Astrocyte (in vitro differentiated cells and primary cell): ENCODE measurements around the gene UQCRFS1. TPM values are rescaled to one million over a fixed set of nuclear protein-coding genes. Genes with fewer than 3 reads are reported as not detected.
A peak's percentile ranks its signal among the peaks of the same experiment; 100 is the strongest.
"Not testable (repeated sequence)": the region's sequence is repeated elsewhere in the genome, so short reads cannot be mapped to it uniquely, and the experiment has no call there.

Experiments used
- DNase-seq: peaks from one replicate; pipeline ENCODE4 v3.0.0-alpha.2; 2010; ENCODE audit warnings: low read depth
- FAIRE-seq: peaks from 2 replicates; lab custom pipeline; 2011; peaks lifted over from hg19 to GRCh38; lab: Jason Lieb, UNC
- H2AFZ ChIP-seq: 2 replicates; pipeline ENCODE4 v1.6.0; 2012; ENCODE audit warnings: low read depth, low read length, inconsistent platforms
- H3K27ac ChIP-seq: 2 replicates; pipeline ENCODE4 v1.5.1; 2011; ENCODE audit warnings: low read depth, low read length, inconsistent platforms
- H3K27me3 ChIP-seq: 2 replicates; pipeline ENCODE4 v1.6.0; 2011; ENCODE audit warnings: low read length, inconsistent platforms; ENCODE audit not compliant: insufficient read depth
- H3K36me3 ChIP-seq: 2 replicates; pipeline ENCODE4 v1.5.1; 2011; ENCODE audit warnings: low read length, inconsistent platforms; ENCODE audit not compliant: insufficient read depth
- H3K4me1 ChIP-seq: 2 replicates; pipeline ENCODE4 v1.5.1; 2011; ENCODE audit warnings: low read length, inconsistent platforms; ENCODE audit not compliant: insufficient read depth
- H3K4me2 ChIP-seq: 2 replicates; pipeline ENCODE4 v1.6.0; 2012; ENCODE audit warnings: low read length, inconsistent platforms
- H3K4me3 ChIP-seq: 2 replicates; pipeline ENCODE4 v1.5.1; 2011; ENCODE audit warnings: low read depth, mild to moderate bottlenecking, low read length, inconsistent platforms; ENCODE audit not compliant: insufficient read depth
- H3K79me2 ChIP-seq: 2 replicates; pipeline ENCODE4 v1.6.0; 2012; ENCODE audit warnings: mild to moderate bottlenecking, low read length, inconsistent platforms; ENCODE audit not compliant: insufficient read depth
- H3K9ac ChIP-seq: 2 replicates; pipeline ENCODE4 v1.6.0; 2012; ENCODE audit warnings: mild to moderate bottlenecking, low read length, inconsistent platforms
- H3K9me3 ChIP-seq: 2 replicates; pipeline ENCODE4 v1.5.1; 2012; ENCODE audit warnings: low read depth, mild to moderate bottlenecking, low read length, inconsistent platforms; ENCODE audit not compliant: insufficient read depth
- H4K20me1 ChIP-seq: 2 replicates; pipeline ENCODE4 v1.6.0; 2012; ENCODE audit warnings: low read length, inconsistent platforms; ENCODE audit not compliant: insufficient read depth
- H3K27ac Mint-ChIP-seq: one replicate; pipeline ENCODE4 v1.8.0; 2021; ENCODE audit warnings: mild to moderate bottlenecking, mixed read lengths; ENCODE audit not compliant: unreplicated experiment
- H3K27me3 Mint-ChIP-seq: one replicate; pipeline ENCODE4 v1.8.0; 2021; ENCODE audit warnings: low read depth, mixed read lengths; ENCODE audit not compliant: unreplicated experiment
- H3K36me3 Mint-ChIP-seq: one replicate; pipeline ENCODE4 v1.8.0; 2021; ENCODE audit warnings: low read depth, mixed read lengths; ENCODE audit not compliant: unreplicated experiment
- H3K4me1 Mint-ChIP-seq: one replicate; pipeline ENCODE4 v1.8.0; 2021; ENCODE audit warnings: low read depth, mixed read lengths; ENCODE audit not compliant: unreplicated experiment
- H3K4me3 Mint-ChIP-seq: one replicate; pipeline ENCODE4 v1.8.0; 2021; ENCODE audit warnings: mild to moderate bottlenecking, moderate library complexity, mixed read lengths; ENCODE audit not compliant: unreplicated experiment
- H3K9me3 Mint-ChIP-seq: one replicate; pipeline ENCODE4 v1.8.0; 2021; ENCODE audit warnings: mild to moderate bottlenecking, mixed read lengths; ENCODE audit not compliant: unreplicated experiment
- CTCF ChIP-seq: IDR thresholded peaks from 2 replicates; pipeline ENCODE4 v1.5.1; 2011; ENCODE audit warnings: low read depth, mild to moderate bottlenecking, inconsistent platforms, low read length, moderate library complexity; ENCODE audit not compliant: insufficient read depth
- EZH2 ChIP-seq: IDR thresholded peaks from 2 replicates; pipeline ENCODE4 v1.6.1; 2012; ENCODE audit warnings: mild to moderate bottlenecking, low read length, inconsistent platforms; ENCODE audit not compliant: insufficient read depth
- total RNA-seq: library from RNA; stranded (reverse); gene quantifications from 2 replicates; pipeline ENCODE4 v1.2.1, GENCODE V29; 2021

The UQCRFS1 gene
- total RNA-seq, 1 donor from 2014 or later = 33.1 TPM

GRCh38 chr19:29214411-29214810 lies 1.5 kb upstream of the UQCRFS1 start:
- FAIRE-seq = no peak
- H3K27me3 ChIP-seq = no peaks in the 10 kb centered on the region

GRCh38 chr19:29212356-29212647 lies 649 bp downstream of the UQCRFS1 start:
- peaks cover 3% of the 10 kb centered on the region for H3K9me3 Mint-ChIP-seq
- H3K4me1 Mint-ChIP-seq = peaks cover 11% of the 10 kb centered on the region
- Histone ChIP-seq H3K79me2 (peaks cover 48% of the 10 kb centered on the region), H3K9me3 (no peaks in the 10 kb centered on the region), H3K4me1 (peaks cover 7% of the 10 kb centered on the region), H3K9ac (peak overlapping the region; percentile 98), H4K20me1 (peaks cover 40% of the 10 kb centered on the region), H3K36me3 (peaks cover 8% of the 10 kb centered on the region), H3K4me2 (peak overlapping the region; percentile 96), H3K4me3 (peak overlapping the region; percentile 76), H2AFZ (peak overlapping the region; percentile 74), H3K27me3 (no peaks in the 10 kb centered on the region), H3K27ac (peak overlapping the region; percentile 94)
- no peak for DNase-seq
- TF ChIP-seq EZH2 (no peak), CTCF (no peak)
- H3K27me3 Mint-ChIP-seq = no peaks in the 10 kb centered on the region
- peak overlapping the region; percentile 92 for H3K4me3 Mint-ChIP-seq
- H3K27ac Mint-ChIP-seq = peak overlapping the region; percentile 63
- no peak for FAIRE-seq
- peaks cover 2% of the 10 kb centered on the region for H3K36me3 Mint-ChIP-seq

More at GRCh38 chr19:29214411-29214810, 1.5 kb upstream of the UQCRFS1 start:
- Histone ChIP-seq H3K4me1 (peaks cover 7% of the 10 kb centered on the region), H3K9me3 (no peaks in the 10 kb centered on the region), H3K27ac (no peak overlapping the region), H2AFZ (no peak overlapping the region), H3K4me2 (no peak overlapping the region), H3K79me2 (peaks cover 30% of the 10 kb centered on the region), H4K20me1 (peaks cover 22% of the 10 kb centered on the region), H3K36me3 (peaks cover 4% of the 10 kb centered on the region), H3K9ac (no peak overlapping the region), H3K4me3 (no peak overlapping the region)
- H3K4me1 Mint-ChIP-seq = peaks cover 11% of the 10 kb centered on the region
- no peak overlapping the region for H3K4me3 Mint-ChIP-seq
- TF ChIP-seq CTCF (no peak), EZH2 (no peak)
- H3K27ac Mint-ChIP-seq = no peak overlapping the region
- no peaks in the 10 kb centered on the region for H3K36me3 Mint-ChIP-seq
- no peak for DNase-seq
- peaks cover 3% of the 10 kb centered on the region for H3K9me3 Mint-ChIP-seq
- peaks cover 8% of the 10 kb centered on the region for H3K27me3 Mint-ChIP-seq

- DNase-seq (peak; percentile 15), FAIRE-seq (no peak)
- H4K20me1 ChIP-seq = peaks cover 43% of the 10 kb centered on the region
- peak overlapping the region; percentile 76 for H3K4me3 ChIP-seq
- H2AFZ ChIP-seq = no peak overlapping the region
- H3K4me1 ChIP-seq = peaks cover 7% of the 10 kb centered on the region
- peaks cover 51% of the 10 kb centered on the region for H3K79me2 ChIP-seq
- H3K27ac Mint-ChIP-seq = peak overlapping the region; percentile 63
- H3K9me3 ChIP-seq = no peaks in the 10 kb centered on the region
- peaks cover 2% of the 10 kb centered on the region for H3K36me3 Mint-ChIP-seq
- H3K36me3 ChIP-seq = peaks cover 8% of the 10 kb centered on the region
- peak overlapping the region; percentile 94 for H3K27ac ChIP-seq
- TF ChIP-seq EZH2 (no peak), CTCF (no peak)
- no peaks in the 10 kb centered on the region for H3K27me3 ChIP-seq
- peak overlapping the region; percentile 92 for H3K4me3 Mint-ChIP-seq
- H3K9ac ChIP-seq = peak overlapping the region; percentile 98
- H3K4me1 Mint-ChIP-seq = peaks cover 11% of the 10 kb centered on the region
- H3K4me2 ChIP-seq = peak overlapping the region; percentile 96
- H3K9me3 Mint-ChIP-seq = peaks cover 3% of the 10 kb centered on the region
- no peaks in the 10 kb centered on the region for H3K27me3 Mint-ChIP-seq
These were observed 1.2 kb downstream of the UQCRFS1 start for GRCh38 chr19:29211562-29212355.

- H3K4me3 Mint-ChIP-seq = peak overlapping the region; percentile 92
These were observed 1.9 kb downstream of the UQCRFS1 start for GRCh38 chr19:29211041-29211440.

More at GRCh38 chr19:29211041-29211440, 1.9 kb downstream of the UQCRFS1 start:
- not testable (repeated sequence) for H3K27me3 ChIP-seq, H3K4me3 ChIP-seq, H3K27ac Mint-ChIP-seq, H3K9me3 Mint-ChIP-seq, H3K36me3 Mint-ChIP-seq, H3K9ac ChIP-seq, H3K4me1 Mint-ChIP-seq, H3K27me3 Mint-ChIP-seq, H3K27ac ChIP-seq, H3K9me3 ChIP-seq, H2AFZ ChIP-seq, H3K36me3 ChIP-seq, H3K4me1 ChIP-seq, DNase-seq, FAIRE-seq
- peaks cover 58% of the 10 kb centered on the region for H3K79me2 ChIP-seq
- H4K20me1 ChIP-seq = peaks cover 49% of the 10 kb centered on the region
- peak overlapping the region; percentile 96 for H3K4me2 ChIP-seq
